Testis (tissue), 2 donors: ENCODE results near the gene NTMT1.

Experiments
- CTCF ChIP-seq, 3 experiments: fragments of 450-650 bp in 2 of 3; fragments of 200-600 bp in 1 of 3; sonication (generic) in 1 of 3; IDR thresholded peaks; one replicate each; pipeline ENCODE4 v1.5.1; 2016 to 2019; ENCODE audit warnings: antibody characterized with exemption in 3 of 3, mild to moderate bottlenecking in 2 of 3, moderate library complexity in 1 of 3
- POLR2A ChIP-seq: fragments of 450-650 bp; IDR thresholded peaks from one replicate; pipeline ENCODE4 v1.6.1; 2017; ENCODE audit warnings: antibody characterized with exemption, mild to moderate bottlenecking, moderate library complexity

- TF ChIP-seq POLR2A, result no peak
- TF ChIP-seq CTCF (IDR thresholded peaks at IDR 0.05), result no peak
Measured at GRCh38 chr9:129630967-129631673, 5.2 kb downstream of the NTMT1 start.
